Gastrocnemius medialis (tissue), 4 donors: ENCODE measurements around the gene RELT. TPM values are rescaled to one million over a fixed set of nuclear protein-coding genes. Genes with fewer than 3 reads are reported as not detected.
A peak's percentile ranks its signal among the peaks of the same experiment; 100 is the strongest.

Experiments used
- ATAC-seq, 2 donors: fragments of 150-250 bp; one replicate each; pipeline ENCODE4 v1.9.1; 2016
- DNase-seq, 2 donors: peaks; one replicate each; pipeline ENCODE4 v3.0.0-alpha.2; 2019
- H3K27ac ChIP-seq, 4 donors: fragments of 200-600 bp; sonication (generic); 1 replicate in 1 of 4; 2 replicates in 3 of 4; pipeline ENCODE4 v1.5.1; 2016 to 2018; ENCODE audit warnings: mild to moderate bottlenecking in 2 of 4, moderate library complexity in 1 of 4
- H3K27me3 ChIP-seq, 3 donors: fragments of 200-600 bp; sonication (generic) in 2 of 3; 1 replicate in 1 of 3; 2 replicates in 2 of 3; pipeline versions ENCODE4 v1.5.1 to v1.6.0; 2016 to 2019; ENCODE audit warnings: mild to moderate bottlenecking in 1 of 3, moderate library complexity in 1 of 3
- H3K36me3 ChIP-seq, 2 donors: fragments of 200-600 bp; sonication (generic) in 1 of 2; one replicate each; pipeline ENCODE4 v1.5.1; 2017 to 2018
- H3K4me1 ChIP-seq, 2 donors: fragments of 200-600 bp; sonication (generic) in 1 of 2; one replicate each; pipeline ENCODE4 v1.5.1; 2016 to 2017; ENCODE audit warnings: mild to moderate bottlenecking in 2 of 2
- H3K4me3 ChIP-seq, 4 donors: fragments of 200-600 bp; sonication (generic) in 3 of 4; 1 replicate in 1 of 4; 2 replicates in 3 of 4; pipeline ENCODE4 v1.5.1; 2016 to 2019; ENCODE audit warnings: mild to moderate bottlenecking in 2 of 4
- H3K9me3 ChIP-seq, 3 donors: fragments of 200-600 bp; sonication (generic) in 2 of 3; 1 replicate in 1 of 3; 2 replicates in 2 of 3; pipeline ENCODE4 v1.5.1; 2016 to 2019
- POLR2A ChIP-seq, 2 donors: fragments of 450-650 bp; IDR thresholded peaks; one replicate each; pipeline ENCODE4 v1.6.1; 2017; ENCODE audit warnings: antibody characterized with exemption in 2 of 2, mild to moderate bottlenecking in 2 of 2, moderate library complexity in 2 of 2
- in situ Hi-C, 4 donors: fragments of 200-750 bp; cut with MboI; loops; one replicate each; pipeline versions ENCODE4 v1.15.0 to v1.8.0; 2017; ENCODE audit warnings: low sequenced_read_pairs in 4 of 4
- intact Hi-C: fragments of 100-400 bp; cut with DNase I; formaldehyde crosslinking; loops from one replicate; pipeline ENCODE4 v1.15.1; 2023; ENCODE audit warnings: low total_unique reads
- total RNA-seq, 4 donors: library from RNA; depleted of rRNA; stranded (reverse); fragments of >200 nt; gene quantifications; one replicate each; pipeline versions ENCODE4 v1.1.0 to v1.2.3, GENCODE V29; 2016
- TF ChIP-seq, protein P1 (sequence below), 5 experiments: fragments of 450-650 bp in 3 of 5; fragments of 200-600 bp in 2 of 5; sonication (generic) in 2 of 5; IDR thresholded peaks in 4 of 5; conservative IDR thresholded peaks in 1 of 5; 1 replicate in 4 of 5; 2 replicates in 1 of 5; pipeline ENCODE4 v1.5.1; 2016 to 2019; ENCODE audit warnings: antibody characterized with exemption in 5 of 5, mild to moderate bottlenecking in 3 of 5, moderate library complexity in 3 of 5

RELT gene, protein sequence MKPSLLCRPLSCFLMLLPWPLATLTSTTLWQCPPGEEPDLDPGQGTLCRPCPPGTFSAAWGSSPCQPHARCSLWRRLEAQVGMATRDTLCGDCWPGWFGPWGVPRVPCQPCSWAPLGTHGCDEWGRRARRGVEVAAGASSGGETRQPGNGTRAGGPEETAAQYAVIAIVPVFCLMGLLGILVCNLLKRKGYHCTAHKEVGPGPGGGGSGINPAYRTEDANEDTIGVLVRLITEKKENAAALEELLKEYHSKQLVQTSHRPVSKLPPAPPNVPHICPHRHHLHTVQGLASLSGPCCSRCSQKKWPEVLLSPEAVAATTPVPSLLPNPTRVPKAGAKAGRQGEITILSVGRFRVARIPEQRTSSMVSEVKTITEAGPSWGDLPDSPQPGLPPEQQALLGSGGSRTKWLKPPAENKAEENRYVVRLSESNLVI
- total RNA-seq, result 10 to 100 TPM; 18.5 to 63.5 (median 36.7) TPM

DNA sequence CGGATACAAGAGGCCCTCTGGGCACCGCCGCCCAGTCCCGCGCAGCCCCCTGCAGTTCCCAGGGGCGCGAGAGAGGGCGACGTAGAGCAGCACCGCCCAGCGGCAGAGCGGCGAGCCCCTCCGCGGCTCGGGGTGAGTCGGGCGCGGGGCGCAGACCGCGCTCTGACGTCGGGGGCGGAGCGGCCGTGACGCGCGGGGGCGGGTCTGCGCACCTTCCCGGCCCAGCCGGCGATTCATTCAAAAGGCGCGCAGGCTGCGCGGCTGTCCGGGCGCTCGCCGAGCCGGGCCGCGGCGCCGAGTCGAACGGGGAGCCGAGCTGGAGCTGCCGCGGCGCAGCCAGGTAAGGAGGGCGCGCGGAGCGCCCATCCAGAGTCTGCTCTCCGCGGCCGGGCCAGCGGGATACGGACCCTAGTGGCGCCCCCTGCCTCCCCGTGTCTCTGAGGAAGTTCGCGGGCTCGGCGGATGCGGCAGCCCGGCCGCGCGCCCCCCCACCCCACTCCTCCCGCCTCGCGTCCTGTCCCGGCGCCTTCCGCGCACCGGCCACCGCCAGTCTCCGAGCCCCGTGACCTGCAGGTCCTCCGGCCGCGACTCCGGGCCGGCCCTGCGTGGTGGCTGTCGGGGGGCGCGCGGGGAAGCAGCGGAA, at the start of gene RELT:
TSS of gene RELT (plus strand) at position 240 of the 643 bp plus-strand sequence. CDS start 12,738 bp downstream, outside the sequence.
- ATAC-seq (peak; percentile 60 to 64), DNase-seq (peak; percentile 78 to 85)
- Histone ChIP-seq H3K36me3 (no peaks in the 10 kb centered on the region), H3K4me1 (peaks cover 39 to 44% of the 10 kb centered on the region in 2 donors), H3K27ac (peak within 1 kb of the TSS; percentile 87 to 99 (median 98)), H3K27me3 (no peaks in the 10 kb centered on the region), H3K9me3 (no peaks in the 10 kb centered on the region), H3K4me3 (peak within 1 kb of the TSS; percentile 60 to 94 (median 76))
- TF ChIP-seq POLR2A (IDR thresholded peaks at IDR 0.05), result peak; percentile 100
- TF ChIP-seq, protein P1, sequence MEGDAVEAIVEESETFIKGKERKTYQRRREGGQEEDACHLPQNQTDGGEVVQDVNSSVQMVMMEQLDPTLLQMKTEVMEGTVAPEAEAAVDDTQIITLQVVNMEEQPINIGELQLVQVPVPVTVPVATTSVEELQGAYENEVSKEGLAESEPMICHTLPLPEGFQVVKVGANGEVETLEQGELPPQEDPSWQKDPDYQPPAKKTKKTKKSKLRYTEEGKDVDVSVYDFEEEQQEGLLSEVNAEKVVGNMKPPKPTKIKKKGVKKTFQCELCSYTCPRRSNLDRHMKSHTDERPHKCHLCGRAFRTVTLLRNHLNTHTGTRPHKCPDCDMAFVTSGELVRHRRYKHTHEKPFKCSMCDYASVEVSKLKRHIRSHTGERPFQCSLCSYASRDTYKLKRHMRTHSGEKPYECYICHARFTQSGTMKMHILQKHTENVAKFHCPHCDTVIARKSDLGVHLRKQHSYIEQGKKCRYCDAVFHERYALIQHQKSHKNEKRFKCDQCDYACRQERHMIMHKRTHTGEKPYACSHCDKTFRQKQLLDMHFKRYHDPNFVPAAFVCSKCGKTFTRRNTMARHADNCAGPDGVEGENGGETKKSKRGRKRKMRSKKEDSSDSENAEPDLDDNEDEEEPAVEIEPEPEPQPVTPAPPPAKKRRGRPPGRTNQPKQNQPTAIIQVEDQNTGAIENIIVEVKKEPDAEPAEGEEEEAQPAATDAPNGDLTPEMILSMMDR (IDR thresholded peaks at IDR 0.05 in 4 of 5, conservative IDR thresholded peaks at IDR 0.05 in 1 of 5), result peak; percentile 90 to 98 (median 96)
- intact Hi-C loops (loop anchor here (2.0 to 5.0 kb wide), 3 partner anchors 17 to 139 kb away; no protein-coding TSS in a partner anchor), in situ Hi-C loops (no loop called here)

DNA sequence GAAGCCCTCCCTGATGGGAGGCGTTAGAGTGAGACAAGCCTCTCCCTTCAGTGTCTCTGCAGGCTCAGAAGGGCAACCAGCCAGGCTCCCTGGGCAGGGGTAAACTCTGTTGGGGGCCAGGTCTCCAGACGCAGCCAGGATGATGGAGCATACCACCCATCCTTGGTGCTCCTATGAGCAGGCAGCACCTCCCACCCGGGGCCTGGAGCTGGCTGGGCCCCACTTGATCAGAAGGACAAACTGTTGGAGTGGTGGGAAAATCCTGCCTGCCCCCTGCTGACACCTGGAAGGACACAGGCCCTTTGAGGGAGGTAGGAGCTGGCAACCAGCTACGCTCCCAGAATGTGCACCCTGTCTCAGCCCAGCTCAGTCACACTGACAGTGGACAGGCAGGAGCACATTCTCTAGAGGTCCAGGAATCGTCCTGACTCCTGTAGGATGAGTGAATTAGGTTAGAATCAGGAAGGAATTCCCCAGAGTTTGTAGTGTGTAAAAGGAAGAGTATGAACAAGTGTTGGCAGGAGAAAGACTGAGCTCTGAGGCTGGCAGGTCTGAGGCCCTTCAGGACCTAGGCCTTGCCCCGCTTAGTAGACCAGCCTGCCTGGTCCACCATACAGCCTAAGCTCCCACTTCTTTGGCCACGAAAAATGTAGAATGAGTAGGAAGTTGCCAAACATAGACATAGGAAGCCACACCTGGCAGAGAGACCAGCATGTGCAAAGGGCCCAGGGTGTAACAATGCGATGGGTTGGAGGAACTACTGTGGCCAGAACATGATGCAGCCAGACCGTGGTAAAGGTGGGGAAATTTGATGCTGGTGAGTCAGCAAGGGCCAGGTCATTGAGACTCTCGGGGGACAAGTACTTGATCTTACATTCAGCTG, 49.0 kb upstream of the RELT start:
- in situ Hi-C loops, result no loop called here
- peaks cover 22 to 26% of the 10 kb centered on the region in 2 donors for H3K4me1 ChIP-seq
- H3K27ac ChIP-seq, result peak overlapping the region in 3 of 4 donors; percentile 33 to 72 (median 50)
- H3K27me3 ChIP-seq, result no peaks in the 10 kb centered on the region
- DNase-seq (no peak), ATAC-seq (no peak)
- H3K9me3 ChIP-seq, result no peaks in the 10 kb centered on the region
- TF ChIP-seq, protein P1 (IDR thresholded peaks at IDR 0.05 in 4 of 5, conservative IDR thresholded peaks at IDR 0.05 in 1 of 5), result no peak
- TF ChIP-seq POLR2A (IDR thresholded peaks at IDR 0.05), result no peak
- intact Hi-C loops, result no loop called here
- H3K36me3 ChIP-seq, result no peaks in the 10 kb centered on the region
- no peak overlapping the region for H3K4me3 ChIP-seq

DNA sequence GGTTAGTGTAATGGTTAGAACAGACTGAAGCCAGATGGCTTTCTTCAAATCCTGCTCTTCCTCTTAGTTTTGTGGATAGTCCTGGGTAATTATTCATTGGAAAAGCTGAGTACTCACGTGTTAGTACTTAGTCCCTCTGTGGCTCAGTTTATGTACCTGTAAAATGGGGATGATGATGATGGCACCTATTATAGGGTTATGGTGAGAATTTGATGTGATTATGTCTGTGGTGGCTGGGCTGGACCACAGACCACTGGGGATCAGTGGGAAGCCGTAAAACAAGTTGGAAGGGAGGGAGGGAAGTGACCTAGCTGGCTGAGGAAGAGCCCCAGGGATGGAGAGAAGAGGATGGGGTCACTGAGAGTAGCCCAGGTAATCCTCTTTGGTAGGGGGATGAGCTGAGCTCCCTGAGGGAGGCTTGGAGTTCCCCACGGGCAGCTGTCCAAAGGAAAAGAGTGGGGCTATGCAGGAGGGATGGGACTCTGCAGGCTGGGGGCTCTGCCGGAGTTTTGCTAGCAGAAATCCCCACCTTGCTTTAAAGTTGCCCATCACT, 48.3 kb upstream of the RELT start:
- intact Hi-C loops (no loop called here), in situ Hi-C loops (no loop called here)
- Histone ChIP-seq H3K4me3 (no peak overlapping the region), H3K27ac (peak overlapping the region in 2 of 4 donors; percentile 15 to 72), H3K27me3 (no peaks in the 10 kb centered on the region), H3K9me3 (no peaks in the 10 kb centered on the region), H3K4me1 (peaks cover 15 to 21% of the 10 kb centered on the region in 2 donors), H3K36me3 (no peaks in the 10 kb centered on the region)
- TF ChIP-seq, protein P1 (IDR thresholded peaks at IDR 0.05 in 4 of 5, conservative IDR thresholded peaks at IDR 0.05 in 1 of 5), result no peak
- TF ChIP-seq POLR2A (IDR thresholded peaks at IDR 0.05), result no peak
- ATAC-seq, result no peak
- no peak for DNase-seq

DNA sequence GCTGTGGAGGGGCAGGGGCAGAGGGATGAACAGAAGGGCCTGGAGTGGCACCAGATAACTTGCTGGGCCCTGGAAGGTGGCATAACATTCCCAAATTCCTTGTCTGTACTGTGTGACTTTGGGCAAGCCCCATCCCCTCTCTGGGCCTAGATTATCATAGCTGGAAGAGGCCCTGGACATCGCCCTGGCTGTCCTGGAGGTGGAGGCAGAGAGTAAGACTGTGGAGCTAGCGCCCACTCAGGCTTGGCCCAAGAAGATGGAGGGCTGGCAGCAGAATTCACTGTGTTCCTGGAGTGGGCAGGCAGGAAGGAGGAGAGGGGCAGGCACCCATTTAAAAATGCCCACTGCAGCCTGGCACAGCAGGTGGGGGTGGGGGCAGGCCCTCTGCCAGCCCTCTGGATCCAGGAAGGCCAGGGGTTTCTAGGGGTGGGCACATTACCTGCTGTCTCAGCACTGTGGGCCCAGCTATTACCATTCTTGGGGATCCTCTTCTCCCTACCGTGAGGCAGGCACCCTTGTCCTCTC, 45.6 kb upstream of the RELT start:
- DNase-seq (no peak), ATAC-seq (no peak)
- no peaks in the 10 kb centered on the region for H3K36me3 ChIP-seq
- H3K27ac ChIP-seq, result peak overlapping the region in 3 of 4 donors; percentile 11 to 55 (median 37)
- H3K4me1 ChIP-seq, result peaks cover 9 to 16% of the 10 kb centered on the region in 2 donors
- H3K27me3 ChIP-seq, result no peaks in the 10 kb centered on the region
- TF ChIP-seq, protein P1 (IDR thresholded peaks at IDR 0.05 in 4 of 5, conservative IDR thresholded peaks at IDR 0.05 in 1 of 5), result peak in 1 of 5 experiments; percentile 10
- no peak for TF ChIP-seq POLR2A (IDR thresholded peaks at IDR 0.05)
- no peak overlapping the region for H3K4me3 ChIP-seq
- intact Hi-C loops (loop anchor here (5.0 to 10.0 kb wide), 2 partner anchors 143 to 496 kb away; no protein-coding TSS in a partner anchor), in situ Hi-C loops (no loop called here)
- H3K9me3 ChIP-seq, result no peaks in the 10 kb centered on the region
